Stimulated activated CD4-positive, alpha-beta T cell treated with anti-CD3 and anti-CD28 coated beads, TNF-alpha, amount 100 ng/mL, for 4 hours (primary cell): ENCODE measurements around the gene PRAMEF13.
"Not testable (repeated sequence)": the region's sequence is repeated elsewhere in the genome, so short reads cannot be mapped to it uniquely, and the experiment has no call there.

Experiments
- DNase-seq, 3 experiments: peaks; one replicate each; pipeline ENCODE4 v3.0.0-alpha.2; 2020; ENCODE audit warnings: low read depth in 3 of 3

PRAMEF13 gene

DNA sequence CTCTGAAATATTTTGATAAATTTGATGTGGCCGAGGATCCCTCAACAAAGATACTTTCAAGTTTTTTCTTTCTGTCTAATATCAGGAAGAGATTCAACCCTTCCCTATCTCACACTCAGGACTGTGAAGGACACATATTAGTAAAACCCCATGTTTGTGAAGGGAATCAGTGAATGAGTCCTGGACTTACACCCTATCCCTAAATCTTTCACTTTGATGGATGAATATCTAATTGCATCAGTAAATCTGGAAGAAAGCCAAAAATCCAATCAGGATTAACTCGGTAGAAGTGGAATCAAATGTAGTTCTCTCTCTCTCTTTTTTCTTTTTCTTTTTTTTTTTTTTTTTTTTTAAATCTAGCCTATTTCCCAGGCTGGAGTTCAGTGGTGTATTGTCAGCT lies 29.7 kb downstream of the PRAMEF13 start, which contains the start of gene PRAMEF9:
Gene PRAMEF9 (plus strand): TSS at position 301 of the 400 bp plus-strand sequence. CDS start 3,433 bp downstream, outside the sequence.
- DNase-seq = not testable (repeated sequence)

DNA sequence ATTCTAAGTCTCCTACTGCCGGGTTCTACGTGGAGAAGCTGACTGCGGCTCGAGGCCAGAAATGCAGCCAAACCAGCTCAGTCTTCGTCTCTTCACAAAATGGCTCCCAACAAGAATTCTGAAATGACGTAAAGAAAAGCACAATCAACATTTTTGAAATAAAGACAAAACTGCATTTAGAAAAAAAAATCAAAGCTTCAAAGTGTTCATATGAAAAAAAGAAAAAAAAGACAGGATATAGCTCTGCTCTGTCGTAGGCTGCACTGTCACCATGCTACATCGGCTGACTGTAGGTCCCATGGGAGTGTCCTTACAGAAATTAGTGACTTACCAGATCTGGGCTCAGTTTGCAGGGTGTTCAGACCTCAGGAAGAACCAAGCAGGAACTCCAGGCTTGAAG lies 35.7 kb downstream of the PRAMEF13 start, which contains the start of gene HNRNPCL4:
Gene HNRNPCL4 (minus strand): TSS at position 101 of the 400 bp plus-strand sequence. CDS start 164 bp downstream, outside the sequence.
- not testable (repeated sequence) for DNase-seq

- DNase-seq = not testable (repeated sequence)
Measured at GRCh38 chr1:13155909-13156308, 45.3 kb downstream of the PRAMEF13 start, which contains the start of gene PRAMEF26. Gene PRAMEF26, minus strand, starts transcription at chr1:13156009. Its CDS starts 2,914 bp downstream, at chr1:13153095.
